HEK293 (cell line): ENCODE measurements around the gene STEAP1.

Experiments
- CTCF ChIA-PET: fragments of 350-600 bp; formaldehyde crosslinking; extraction: SDS; loops from one replicate; lab custom pipeline; 2021; ENCODE audit warnings: antibody characterized with exemption; lab: Yijun Ruan, JAX
- POLR2A ChIA-PET: fragments of 300-600 bp; formaldehyde crosslinking; extraction: SDS; loops from one replicate; lab custom pipeline; 2020; ENCODE audit warnings: antibody characterized with exemption, inconsistent platforms; lab: Yijun Ruan, JAX
- H3K27ac ChIP-seq: fragments of 200-500 bp; sonication (Bioruptor generic); 2 replicates; pipeline ENCODE4 v1.5.1; 2014; ENCODE audit warnings: low read depth, low read length, control low read depth, inconsistent platforms; ENCODE audit errors: extremely low read depth
- H3K36me3 ChIP-seq, 2 experiments: fragments of 200-500 bp in 1 of 2; sonication (Bioruptor generic) in 1 of 2; 1 replicate in 1 of 2; 2 replicates in 1 of 2; pipeline ENCODE4 v1.5.1; 2014 to 2017; ENCODE audit warnings: inconsistent platforms in 2 of 2, low read length in 2 of 2; ENCODE audit not compliant: control insufficient read depth in 2 of 2, insufficient read depth in 1 of 2
- H3K4me1 ChIP-seq: fragments of 200-500 bp; sonication (Bioruptor generic); 2 replicates; pipeline ENCODE4 v1.5.1; 2014; ENCODE audit warnings: mild to moderate bottlenecking, low read length, inconsistent platforms; ENCODE audit not compliant: control insufficient read depth, insufficient read depth
- H3K4me3 ChIP-seq: 2 replicates; pipeline ENCODE4 v1.5.1; 2011; ENCODE audit warnings: low read depth, mild to moderate bottlenecking, control low read depth, low read length, moderate library complexity
- H3K9me3 ChIP-seq: fragments of 200-500 bp; sonication (Bioruptor generic); 2 replicates; pipeline ENCODE4 v1.5.1; 2014; ENCODE audit warnings: low read depth, low read length, inconsistent platforms; ENCODE audit not compliant: control insufficient read depth, insufficient read depth
- BCL11A ChIP-seq: fragments of 450-650 bp; formaldehyde crosslinking; IDR thresholded peaks from 2 replicates; pipeline ENCODE4 v1.5.1; 2016; ENCODE audit warnings: low read depth, missing biosample characterization, missing genetic modification characterization
- GFI1B ChIP-seq: fragments of 450-650 bp; formaldehyde crosslinking; IDR thresholded peaks from 2 replicates; pipeline ENCODE4 v1.5.1; 2016; ENCODE audit warnings: missing biosample characterization, missing genetic modification characterization
- GLI4 ChIP-seq: fragments of 450-650 bp; formaldehyde crosslinking; IDR thresholded peaks from 2 replicates; pipeline ENCODE4 v1.5.1; 2016; ENCODE audit warnings: missing biosample characterization, missing genetic modification characterization
- GLIS1 ChIP-seq: fragments of 450-650 bp; formaldehyde crosslinking; IDR thresholded peaks from 2 replicates; pipeline ENCODE4 v1.5.1; 2016; ENCODE audit warnings: missing biosample characterization, missing genetic modification characterization
- IKZF3 ChIP-seq: fragments of 450-650 bp; IDR thresholded peaks from 2 replicates; pipeline ENCODE4 v1.5.0; 2018; ENCODE audit warnings: missing biosample characterization, mild to moderate bottlenecking, missing genetic modification characterization, moderate library complexity
- KLF1 ChIP-seq: fragments of 450-650 bp; formaldehyde crosslinking; IDR thresholded peaks from 2 replicates; pipeline ENCODE4 v1.5.1; 2016; ENCODE audit warnings: missing biosample characterization, missing genetic modification characterization
- PRDM2 ChIP-seq: fragments of 450-650 bp; formaldehyde crosslinking; IDR thresholded peaks from 2 replicates; pipeline ENCODE4 v1.5.1; 2016; ENCODE audit warnings: missing biosample characterization, missing genetic modification characterization, borderline replicate concordance
- PRDM4 ChIP-seq: fragments of 450-650 bp; formaldehyde crosslinking; IDR thresholded peaks from 2 replicates; pipeline ENCODE4 v1.5.1; 2017; ENCODE audit warnings: missing biosample characterization, missing genetic modification characterization
- SP3 ChIP-seq: fragments of 450-650 bp; formaldehyde crosslinking; IDR thresholded peaks from 2 replicates; pipeline ENCODE4 v1.5.1; 2016; ENCODE audit warnings: missing biosample characterization, missing genetic modification characterization
- ZFP69B ChIP-seq: fragments of 450-650 bp; formaldehyde crosslinking; IDR thresholded peaks from 2 replicates; pipeline ENCODE4 v1.5.1; 2016; ENCODE audit warnings: missing biosample characterization, missing genetic modification characterization
- ZNF266 ChIP-seq: fragments of 450-650 bp; formaldehyde crosslinking; IDR thresholded peaks from 2 replicates; pipeline ENCODE4 v1.5.1; 2016; ENCODE audit warnings: missing biosample characterization, missing genetic modification characterization, low read depth
- ZNF311 ChIP-seq: fragments of 450-650 bp; formaldehyde crosslinking; IDR thresholded peaks from 2 replicates; pipeline ENCODE4 v1.5.1; 2017; ENCODE audit warnings: missing biosample characterization, missing genetic modification characterization, borderline replicate concordance
- ZNF324 ChIP-seq: fragments of 450-650 bp; formaldehyde crosslinking; IDR thresholded peaks from 2 replicates; pipeline ENCODE4 v1.5.1; 2016; ENCODE audit warnings: missing biosample characterization, missing genetic modification characterization
- ZNF398 ChIP-seq: fragments of 450-650 bp; formaldehyde crosslinking; IDR thresholded peaks from 2 replicates; pipeline ENCODE4 v1.5.1; 2017; ENCODE audit warnings: missing biosample characterization, missing genetic modification characterization
- ZNF48 ChIP-seq: fragments of 450-650 bp; formaldehyde crosslinking; IDR thresholded peaks from 2 replicates; pipeline ENCODE4 v1.5.1; 2016; ENCODE audit warnings: missing biosample characterization, missing genetic modification characterization
- ZNF514 ChIP-seq: fragments of 450-650 bp; formaldehyde crosslinking; IDR thresholded peaks from 2 replicates; pipeline ENCODE4 v1.5.1; 2016; ENCODE audit warnings: missing biosample characterization, missing genetic modification characterization
- ZNF529 ChIP-seq: fragments of 450-650 bp; formaldehyde crosslinking; IDR thresholded peaks from 2 replicates; pipeline ENCODE4 v1.5.1; 2017; ENCODE audit warnings: missing genetic modification characterization, missing biosample characterization; ENCODE audit not compliant: insufficient replicate concordance
- ZNF571 ChIP-seq: fragments of 450-650 bp; formaldehyde crosslinking; IDR thresholded peaks from 2 replicates; pipeline ENCODE4 v1.5.0; 2017; ENCODE audit warnings: missing biosample characterization, missing genetic modification characterization
- ZNF626 ChIP-seq: fragments of 450-650 bp; sonication (Bioruptor Pico); formaldehyde crosslinking; IDR thresholded peaks from 2 replicates; pipeline ENCODE4 v1.5.1; 2018; ENCODE audit warnings: missing biosample characterization, missing genetic modification characterization, inconsistent platforms
- ZNF776 ChIP-seq: fragments of 450-650 bp; formaldehyde crosslinking; IDR thresholded peaks from 2 replicates; pipeline ENCODE4 v1.5.0; 2017; ENCODE audit warnings: missing biosample characterization, missing genetic modification characterization, borderline replicate concordance
- ZNF830 ChIP-seq: fragments of 450-650 bp; IDR thresholded peaks from 2 replicates; pipeline ENCODE4 v1.5.0; 2018; ENCODE audit warnings: missing biosample characterization, missing genetic modification characterization, low read depth, mild to moderate bottlenecking, moderate library complexity

Gene STEAP1

DNA sequence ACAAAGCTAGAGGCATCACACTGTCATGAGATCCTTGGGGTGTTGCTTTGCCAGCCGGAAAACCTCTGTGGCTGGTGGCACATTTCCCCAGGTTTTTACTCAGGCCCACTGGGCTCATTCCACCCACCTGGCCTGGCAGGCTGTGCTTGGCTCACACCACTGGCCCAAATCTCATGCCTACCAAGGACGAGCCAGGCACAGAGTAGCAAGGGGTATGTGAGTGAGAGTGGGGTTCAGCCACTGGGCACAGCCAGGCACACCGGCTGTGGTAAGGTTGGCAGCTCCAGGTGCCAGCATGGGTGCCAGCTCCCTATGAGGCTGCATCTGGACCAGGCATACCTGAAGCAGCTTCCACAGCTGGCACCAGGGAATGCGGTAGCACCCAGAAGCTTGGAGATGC is 21.4 kb downstream of the STEAP1 start:
- H3K4me1 ChIP-seq, result no peaks in the 10 kb centered on the region
- H3K9me3 ChIP-seq, result no peaks in the 10 kb centered on the region
- no peak overlapping the region for H3K4me3 ChIP-seq
- no peaks in the 10 kb centered on the region for H3K36me3 ChIP-seq
- TF ChIP-seq PRDM4 (tag by site-specific recombination), result no peak
- TF ChIP-seq ZNF776 (tag by site-specific recombination), result no peak
- no peak for TF ChIP-seq ZNF266
- no peak for TF ChIP-seq ZNF571 (tag by site-specific recombination)
- TF ChIP-seq ZNF830 (tag by site-specific recombination), result no peak
- TF ChIP-seq ZNF311 (tag by site-specific recombination), result no peak
- TF ChIP-seq PRDM2 (tag by site-specific recombination), result no peak
- TF ChIP-seq SP3, result no peak
- no peak for TF ChIP-seq ZNF529 (tag by site-specific recombination)
- no peak for TF ChIP-seq ZNF626 (tag by site-specific recombination)
- TF ChIP-seq ZNF514 (tag by site-specific recombination), result no peak
- TF ChIP-seq IKZF3 (tag by site-specific recombination), result no peak
- no peak for TF ChIP-seq ZNF48
- TF ChIP-seq ZFP69B (tag by site-specific recombination), result no peak
- no peak overlapping the region for H3K27ac ChIP-seq
- ChIA-PET POLR2A (no interaction called here), CTCF (no interaction called here)

GRCh38 chr7:90176195-90176594 is 21.9 kb downstream of the STEAP1 start:
- Histone ChIP-seq H3K36me3 (no peaks in the 10 kb centered on the region), H3K4me3 (no peak overlapping the region), H3K27ac (no peak overlapping the region), H3K4me1 (no peaks in the 10 kb centered on the region), H3K9me3 (no peaks in the 10 kb centered on the region)
- POLR2A ChIA-PET, result no interaction called here
- CTCF ChIA-PET, result no interaction called here
- TF ChIP-seq GLI4 (tag by site-specific recombination), result no peak
- TF ChIP-seq BCL11A (tag by site-specific recombination), result no peak
- TF ChIP-seq GLIS1 (tag by site-specific recombination), result no peak
- TF ChIP-seq PRDM2 (tag by site-specific recombination), result no peak
- no peak for TF ChIP-seq KLF1 (tag by site-specific recombination)
- no peak for TF ChIP-seq ZNF398 (tag by site-specific recombination)
- no peak for TF ChIP-seq GFI1B
- no peak for TF ChIP-seq ZNF324 (tag by site-specific recombination)
